ENCODE results near the gene FBN2. TPM values are rescaled to one million over a fixed set of nuclear protein-coding genes. Genes with fewer than 3 reads are reported as not detected.
A peak's percentile ranks its signal among the peaks of the same experiment; 100 is the strongest.

FBN2 gene
- polyA plus RNA-seq = 1.6 and 2.3 TPM in 2 replicates
- 3.4 and 4.6 TPM in 2 replicates for polyA minus RNA-seq

DNA sequence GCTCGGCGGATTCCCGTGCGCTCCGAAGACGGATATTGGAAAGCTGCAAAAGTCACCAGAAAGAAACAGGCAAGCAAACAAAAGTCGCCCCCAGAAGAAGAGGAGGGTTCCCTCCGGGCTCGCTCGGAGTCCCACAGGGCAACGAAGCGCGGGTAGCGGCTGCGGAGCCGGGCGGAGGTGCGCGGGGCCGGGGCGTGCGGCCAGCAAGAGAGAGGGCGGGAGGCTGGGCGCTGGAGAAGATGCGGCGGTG lies at the start of gene FBN2:
TSS of gene FBN2 (minus strand) at position 246 of the 250 bp plus-strand sequence. CDS start 642 bp downstream, outside the sequence.
- Histone ChIP-seq H3K27me3 (ENCODE audit: insufficient read depth, low read depth, low read length) (peaks cover 44% of the 10 kb centered on the region), H3K4me3 (ENCODE audit: low read length) (peak within 1 kb of the TSS; percentile 85), H3K9me2 (ENCODE audit: insufficient read depth, low read length) (no peaks in the 10 kb centered on the region), H3K27ac (ENCODE audit: low read length) (no peak within 1 kb of the TSS), H3K36me3 (ENCODE audit: insufficient read depth, low read length) (no peaks in the 10 kb centered on the region), H3K9ac (ENCODE audit: low read length) (peak within 1 kb of the TSS; percentile 54), H3K4me2 (ENCODE audit: low read length) (peak within 1 kb of the TSS; percentile 41), H4K20me1 (ENCODE audit: insufficient read depth) (no peaks in the 10 kb centered on the region), H3F3A (ENCODE audit: insufficient read depth, low read length, poor library complexity, severe bottlenecking) (no peaks in the 10 kb centered on the region), H3K9me3 (ENCODE audit: low read length) (no peaks in the 10 kb centered on the region), H2AFZ (ENCODE audit: low read depth, low read length) (peak within 1 kb of the TSS; percentile 68), H3K79me2 (replicated peaks; ENCODE audit: insufficient read depth, low read length) (no peaks in the 10 kb centered on the region)
- no peak for TF ChIP-seq TAF1 (IDR thresholded peaks at IDR 0.05; ENCODE audit: low read depth)
- no peak for TF ChIP-seq EP300 (conservative IDR thresholded peaks at IDR 0.05; ENCODE audit: poor library complexity, severe bottlenecking)
- TF ChIP-seq MXI1 (conservative IDR thresholded peaks at IDR 0.05; ENCODE audit: poor library complexity, severe bottlenecking) = peak; percentile 12
- TF ChIP-seq RAD21 (conservative IDR thresholded peaks at IDR 0.05) = no peak

- Histone ChIP-seq H3K9me3 (ENCODE audit: low read length) (no peaks in the 10 kb centered on the region), H3K9ac (ENCODE audit: low read length) (no peak overlapping the region), H4K20me1 (ENCODE audit: insufficient read depth) (no peaks in the 10 kb centered on the region), H3K4me2 (ENCODE audit: low read length) (no peak overlapping the region), H2AFZ (ENCODE audit: low read depth, low read length) (no peak overlapping the region), H3K36me3 (ENCODE audit: insufficient read depth, low read length) (no peaks in the 10 kb centered on the region), H3K9me2 (ENCODE audit: insufficient read depth, low read length) (no peaks in the 10 kb centered on the region), H3K27me3 (ENCODE audit: insufficient read depth, low read depth, low read length) (no peaks in the 10 kb centered on the region), H3F3A (ENCODE audit: insufficient read depth, low read length, poor library complexity, severe bottlenecking) (no peaks in the 10 kb centered on the region), H3K27ac (ENCODE audit: low read length) (no peak overlapping the region), H3K4me3 (ENCODE audit: low read length) (no peak overlapping the region), H3K79me2 (replicated peaks; ENCODE audit: insufficient read depth, low read length) (no peaks in the 10 kb centered on the region)
- TF ChIP-seq TAF1 (IDR thresholded peaks at IDR 0.05; ENCODE audit: low read depth) = no peak
- no peak for TF ChIP-seq CTCF (IDR thresholded peaks at IDR 0.05; ENCODE audit: poor library complexity, severe bottlenecking)
- TF ChIP-seq SMC3 (conservative IDR thresholded peaks at IDR 0.05; ENCODE audit: poor library complexity) = no peak
- TF ChIP-seq, protein P1, sequence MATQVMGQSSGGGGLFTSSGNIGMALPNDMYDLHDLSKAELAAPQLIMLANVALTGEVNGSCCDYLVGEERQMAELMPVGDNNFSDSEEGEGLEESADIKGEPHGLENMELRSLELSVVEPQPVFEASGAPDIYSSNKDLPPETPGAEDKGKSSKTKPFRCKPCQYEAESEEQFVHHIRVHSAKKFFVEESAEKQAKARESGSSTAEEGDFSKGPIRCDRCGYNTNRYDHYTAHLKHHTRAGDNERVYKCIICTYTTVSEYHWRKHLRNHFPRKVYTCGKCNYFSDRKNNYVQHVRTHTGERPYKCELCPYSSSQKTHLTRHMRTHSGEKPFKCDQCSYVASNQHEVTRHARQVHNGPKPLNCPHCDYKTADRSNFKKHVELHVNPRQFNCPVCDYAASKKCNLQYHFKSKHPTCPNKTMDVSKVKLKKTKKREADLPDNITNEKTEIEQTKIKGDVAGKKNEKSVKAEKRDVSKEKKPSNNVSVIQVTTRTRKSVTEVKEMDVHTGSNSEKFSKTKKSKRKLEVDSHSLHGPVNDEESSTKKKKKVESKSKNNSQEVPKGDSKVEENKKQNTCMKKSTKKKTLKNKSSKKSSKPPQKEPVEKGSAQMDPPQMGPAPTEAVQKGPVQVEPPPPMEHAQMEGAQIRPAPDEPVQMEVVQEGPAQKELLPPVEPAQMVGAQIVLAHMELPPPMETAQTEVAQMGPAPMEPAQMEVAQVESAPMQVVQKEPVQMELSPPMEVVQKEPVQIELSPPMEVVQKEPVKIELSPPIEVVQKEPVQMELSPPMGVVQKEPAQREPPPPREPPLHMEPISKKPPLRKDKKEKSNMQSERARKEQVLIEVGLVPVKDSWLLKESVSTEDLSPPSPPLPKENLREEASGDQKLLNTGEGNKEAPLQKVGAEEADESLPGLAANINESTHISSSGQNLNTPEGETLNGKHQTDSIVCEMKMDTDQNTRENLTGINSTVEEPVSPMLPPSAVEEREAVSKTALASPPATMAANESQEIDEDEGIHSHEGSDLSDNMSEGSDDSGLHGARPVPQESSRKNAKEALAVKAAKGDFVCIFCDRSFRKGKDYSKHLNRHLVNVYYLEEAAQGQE (IDR thresholded peaks at IDR 0.05; ENCODE audit: borderline replicate concordance) = no peak
- no peak for TF ChIP-seq EP300 (conservative IDR thresholded peaks at IDR 0.05; ENCODE audit: poor library complexity, severe bottlenecking)
- no peak for TF ChIP-seq RAD21 (conservative IDR thresholded peaks at IDR 0.05)
- no peak for TF ChIP-seq MXI1 (conservative IDR thresholded peaks at IDR 0.05; ENCODE audit: poor library complexity, severe bottlenecking)
- no peak for TF ChIP-seq EZH2 (IDR thresholded peaks at IDR 0.05; ENCODE audit: borderline replicate concordance, insufficient read depth, low read length, poor library complexity, severe bottlenecking)
- TF ChIP-seq POLR2AphosphoS5 (IDR thresholded peaks at IDR 0.05) = no peak
Measured at GRCh38 chr5:128587275-128587674, 49.2 kb upstream of the FBN2 start.

GRCh38 chr5:128586848-128587247 lies 48.8 kb upstream of the FBN2 start:
- no peak overlapping the region for H3K27ac ChIP-seq (ENCODE audit: low read length)
- no peaks in the 10 kb centered on the region for H3F3A ChIP-seq (ENCODE audit: insufficient read depth, low read length, poor library complexity, severe bottlenecking)
- no peaks in the 10 kb centered on the region for H3K9me3 ChIP-seq (ENCODE audit: low read length)
- H3K79me2 ChIP-seq (replicated peaks; ENCODE audit: insufficient read depth, low read length) = no peaks in the 10 kb centered on the region
- no peaks in the 10 kb centered on the region for H3K9me2 ChIP-seq (ENCODE audit: insufficient read depth, low read length)
- no peaks in the 10 kb centered on the region for H4K20me1 ChIP-seq (ENCODE audit: insufficient read depth)
- no peaks in the 10 kb centered on the region for H3K27me3 ChIP-seq (ENCODE audit: insufficient read depth, low read depth, low read length)
- no peak overlapping the region for H3K4me3 ChIP-seq (ENCODE audit: low read length)
- H2AFZ ChIP-seq (ENCODE audit: low read depth, low read length) = no peak overlapping the region
- no peak overlapping the region for H3K4me2 ChIP-seq (ENCODE audit: low read length)
- no peaks in the 10 kb centered on the region for H3K36me3 ChIP-seq (ENCODE audit: insufficient read depth, low read length)
- TF ChIP-seq TAF1 (IDR thresholded peaks at IDR 0.05; ENCODE audit: low read depth) (no peak), RAD21 (conservative IDR thresholded peaks at IDR 0.05) (no peak), CTCF (IDR thresholded peaks at IDR 0.05; ENCODE audit: poor library complexity, severe bottlenecking) (no peak), MXI1 (conservative IDR thresholded peaks at IDR 0.05; ENCODE audit: poor library complexity, severe bottlenecking) (no peak), SMC3 (conservative IDR thresholded peaks at IDR 0.05; ENCODE audit: poor library complexity) (no peak), EP300 (conservative IDR thresholded peaks at IDR 0.05; ENCODE audit: poor library complexity, severe bottlenecking) (no peak)
- TF ChIP-seq, protein P1 (IDR thresholded peaks at IDR 0.05; ENCODE audit: borderline replicate concordance) = no peak
- H3K9ac ChIP-seq (ENCODE audit: low read length) = no peak overlapping the region
